ENCODE results near the gene CABP5.

- TF ChIP-seq CTCF (IDR thresholded peaks at IDR 0.05; ENCODE audit: low read depth, low read length) (no peak), POLR2A (IDR thresholded peaks at IDR 0.05; ENCODE audit: extremely low read depth, insufficient read length) (no peak), MAX (IDR thresholded peaks at IDR 0.05; ENCODE audit: low read depth, low read length) (no peak)
Observed at GRCh38 chr19:48061401-48062344, 17.8 kb upstream of the CABP5 start.
